Astrocyte (in vitro differentiated cells and primary cell): Measurements from ENCODE around the gene PLP2.

Experiments
- CTCF ChIP-seq: IDR thresholded peaks from 2 replicates; pipeline ENCODE4 v1.5.1; 2011; ENCODE audit warnings: low read depth, mild to moderate bottlenecking, inconsistent platforms, low read length, moderate library complexity; ENCODE audit not compliant: insufficient read depth
- EZH2 ChIP-seq: IDR thresholded peaks from 2 replicates; pipeline ENCODE4 v1.6.1; 2012; ENCODE audit warnings: mild to moderate bottlenecking, low read length, inconsistent platforms; ENCODE audit not compliant: insufficient read depth

- TF ChIP-seq EZH2 (no peak), CTCF (no peak)
Measured at GRCh38 chrX:49198540-49199314, 27.0 kb downstream of the PLP2 start.
